ENCODE data around the gene MCU.

The MCU gene

GRCh38 chr10:72809006-72809405 is 117.1 kb downstream of the MCU start:
- no peak for DNase-seq

- DNase-seq, result no peak
Measured at GRCh38 chr10:72810976-72811375, 119.0 kb downstream of the MCU start.

- no peak for DNase-seq
Measured at GRCh38 chr10:72812415-72812752, 120.4 kb downstream of the MCU start.

- no peak for DNase-seq
Measured at GRCh38 chr10:72812753-72813430, 120.9 kb downstream of the MCU start.

- no peak for DNase-seq
Measured at GRCh38 chr10:72814099-72814790, 122.3 kb downstream of the MCU start.

- no peak for DNase-seq
Measured at GRCh38 chr10:72816565-72816964, 124.6 kb downstream of the MCU start.

DNA sequence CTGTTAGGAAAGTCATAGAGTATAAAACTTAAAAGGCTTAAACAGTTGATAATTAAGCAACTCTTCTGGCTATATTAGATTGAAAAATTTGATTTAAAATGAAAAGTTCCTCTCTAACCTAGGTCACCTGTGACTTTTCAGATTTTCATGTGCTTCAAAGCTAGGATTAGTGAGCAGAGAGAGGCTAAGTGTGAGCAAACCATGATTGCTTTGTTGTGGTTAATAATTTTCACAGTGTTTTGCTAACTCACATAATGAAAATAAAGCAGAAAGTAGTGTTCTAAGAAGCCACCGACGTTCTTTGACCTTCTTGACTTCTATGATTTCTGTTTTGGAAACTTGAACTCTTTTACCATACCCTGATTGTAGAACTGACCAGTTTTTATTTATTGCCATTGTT is 126.1 kb downstream of the MCU start:
- DNase-seq, result no peak

GRCh38 chr10:72819053-72819452 is 127.1 kb downstream of the MCU start:
- no peak for DNase-seq

DNA sequence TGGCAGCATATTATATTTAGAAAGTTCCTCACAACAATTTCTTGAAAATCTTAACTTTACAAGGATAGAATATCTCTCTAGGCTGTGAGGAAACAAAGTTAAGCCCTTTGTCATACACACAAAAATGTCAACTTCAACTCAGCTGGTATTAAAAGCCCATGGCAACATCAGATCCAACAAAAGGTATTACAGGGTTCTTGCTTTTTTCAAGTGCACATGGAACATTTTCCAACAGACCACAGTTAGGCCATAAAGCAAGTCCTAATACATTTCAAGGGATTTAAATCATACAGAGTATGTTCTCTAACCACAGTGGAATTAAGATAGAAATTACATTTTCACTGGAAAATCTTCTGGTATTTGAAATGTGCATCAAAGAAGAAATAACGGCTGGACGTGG is 129.7 kb downstream of the MCU start:
- DNase-seq, result no peak

GRCh38 chr10:72822342-72822986 is 130.5 kb downstream of the MCU start:
- no peak for DNase-seq

DNA sequence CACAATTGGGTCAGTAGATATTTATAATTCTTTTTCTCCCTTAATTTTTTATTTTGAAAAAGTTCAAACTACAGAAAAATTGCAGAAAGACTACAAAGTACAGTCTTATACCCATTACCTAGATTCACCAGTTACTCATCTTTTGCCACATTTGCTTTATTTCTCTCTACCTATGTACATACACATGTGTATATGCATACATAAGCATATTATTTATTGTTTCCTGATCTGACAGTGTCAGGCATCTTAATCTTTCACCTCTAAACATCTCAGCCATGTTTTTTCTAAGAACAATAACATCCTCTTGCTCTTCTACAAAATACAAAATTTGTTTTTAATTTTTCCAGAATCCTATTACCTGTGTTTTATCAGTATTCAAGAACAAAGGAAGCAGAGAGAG is 133.2 kb downstream of the MCU start:
- DNase-seq, result no peak

- DNase-seq, result no peak
Measured at GRCh38 chr10:72826346-72826745, 134.4 kb downstream of the MCU start.

DNA sequence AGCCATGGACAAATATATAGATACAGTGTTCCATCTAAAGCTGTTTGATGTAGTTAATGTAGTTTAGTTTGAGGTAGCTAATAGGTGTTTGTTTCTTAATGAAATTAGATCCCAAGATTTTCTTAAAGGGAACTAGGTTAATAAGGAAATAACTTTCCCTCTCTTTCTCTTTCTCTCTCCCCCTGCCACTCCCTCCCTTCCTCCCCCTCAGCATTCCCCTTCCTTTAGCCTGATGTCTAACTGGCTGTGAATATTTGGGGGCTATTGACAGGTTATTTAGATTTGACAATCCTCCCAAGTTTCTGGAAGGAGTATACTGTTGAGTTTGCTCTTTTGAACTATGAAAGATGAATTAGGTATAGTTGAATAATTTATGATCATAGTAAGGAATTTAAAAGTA is 136.4 kb downstream of the MCU start:
- no peak for DNase-seq

GRCh38 chr10:72830625-72831024 is 138.7 kb downstream of the MCU start:
- no peak for DNase-seq

DNA sequence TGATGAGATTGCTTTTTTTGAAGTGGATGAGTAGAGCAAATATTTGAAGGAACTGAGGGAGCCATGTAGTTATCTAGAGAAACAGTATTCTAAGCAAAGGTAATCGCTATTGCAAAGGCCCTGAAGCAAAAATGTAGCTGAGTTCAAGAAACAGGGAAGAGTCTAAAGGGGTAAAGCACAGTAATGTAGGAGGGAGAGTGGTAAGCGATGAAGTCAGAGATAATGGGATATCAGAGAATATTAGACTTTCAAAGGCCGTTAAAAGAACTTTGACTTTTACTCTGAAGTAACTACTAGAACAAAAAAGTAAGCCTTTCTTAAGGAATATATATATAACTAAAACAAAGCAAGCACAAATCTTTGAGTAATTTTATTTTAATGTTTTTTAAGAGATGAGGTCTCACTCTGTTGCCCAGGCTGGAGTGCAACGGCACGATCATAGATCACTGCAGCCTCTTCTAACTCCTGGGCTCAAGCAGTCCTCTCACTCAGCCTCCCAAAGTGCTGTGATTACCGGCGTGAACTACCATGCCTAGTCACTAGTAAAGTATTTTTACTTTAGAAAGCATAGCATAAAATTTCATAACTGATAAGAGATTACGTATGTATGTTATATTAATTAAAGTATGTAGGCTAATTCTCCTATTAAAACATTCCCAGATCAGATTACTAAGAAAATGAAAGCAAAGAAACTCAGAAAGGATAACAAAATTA is 139.9 kb downstream of the MCU start:
- no peak for DNase-seq

DNA sequence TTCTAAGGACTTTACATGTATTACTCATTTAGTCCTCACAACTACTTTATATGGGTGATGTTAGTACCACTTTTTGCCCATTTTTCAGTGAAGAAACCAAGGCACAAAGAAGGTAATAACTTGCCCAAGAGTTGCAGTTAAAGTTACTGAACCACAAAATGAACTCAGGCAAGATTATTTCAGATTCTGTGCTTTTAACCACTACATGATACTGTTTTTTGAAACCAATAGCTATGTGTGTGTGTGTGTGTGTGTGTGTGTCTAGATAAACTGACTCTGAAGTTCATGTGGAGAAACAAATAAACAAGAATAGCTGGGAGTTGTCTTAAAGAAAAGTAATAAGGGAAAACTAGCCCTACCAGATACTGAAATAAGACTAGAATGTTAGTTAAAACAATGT is 140.8 kb downstream of the MCU start:
- no peak for DNase-seq

DNA sequence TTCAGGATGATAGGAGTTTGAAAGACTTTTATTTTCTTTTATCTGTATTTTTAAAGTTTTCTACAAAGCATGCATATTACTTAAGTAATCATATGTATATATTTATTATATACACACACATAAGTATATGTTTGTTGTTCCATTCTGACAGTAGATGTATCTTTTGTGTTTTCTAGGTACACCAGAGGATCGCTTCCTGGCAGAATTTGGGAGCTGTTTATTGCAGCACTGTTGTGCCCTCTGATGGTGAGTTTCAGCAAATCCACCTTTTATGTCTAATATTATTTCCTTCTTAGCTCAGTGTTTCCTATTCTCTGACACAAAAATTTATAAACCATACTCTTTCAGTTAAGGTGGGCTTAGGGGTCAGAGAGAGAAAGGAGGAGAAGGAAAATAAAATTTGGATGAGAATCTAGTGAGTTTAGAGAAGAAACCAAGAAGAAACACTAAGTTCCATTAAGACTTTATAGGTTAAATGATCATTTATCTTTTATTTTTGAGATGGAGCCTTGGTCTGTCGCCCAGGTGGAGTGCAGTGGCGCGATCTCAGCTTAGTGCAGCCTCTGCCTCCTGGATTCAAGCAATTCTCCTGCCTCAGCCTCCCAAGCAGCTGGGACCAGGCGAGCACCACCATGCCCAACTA is 142.4 kb downstream of the MCU start:
- DNase-seq, result peak; percentile 53

DNA sequence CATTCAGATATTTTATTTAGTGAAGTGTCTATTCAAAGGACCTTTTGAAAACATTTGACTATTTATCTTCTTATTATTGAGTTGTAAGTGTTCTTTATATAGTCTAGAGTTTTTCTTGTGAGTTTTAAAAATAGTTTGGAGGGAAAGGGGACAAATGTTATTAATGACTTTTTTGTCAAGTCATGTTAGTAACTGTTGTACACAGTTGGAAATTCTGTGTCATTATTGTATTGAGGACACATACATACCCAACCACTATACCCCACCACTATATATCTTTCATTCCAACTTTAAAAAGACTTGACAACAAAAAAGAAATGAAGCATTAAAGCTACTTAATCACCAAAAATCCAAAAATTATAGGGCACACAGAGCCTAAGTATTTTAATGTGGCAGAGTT is 148.4 kb downstream of the MCU start:
- DNase-seq, result no peak

GRCh38 chr10:72841487-72841886 is 149.5 kb downstream of the MCU start:
- no peak for DNase-seq

DNA sequence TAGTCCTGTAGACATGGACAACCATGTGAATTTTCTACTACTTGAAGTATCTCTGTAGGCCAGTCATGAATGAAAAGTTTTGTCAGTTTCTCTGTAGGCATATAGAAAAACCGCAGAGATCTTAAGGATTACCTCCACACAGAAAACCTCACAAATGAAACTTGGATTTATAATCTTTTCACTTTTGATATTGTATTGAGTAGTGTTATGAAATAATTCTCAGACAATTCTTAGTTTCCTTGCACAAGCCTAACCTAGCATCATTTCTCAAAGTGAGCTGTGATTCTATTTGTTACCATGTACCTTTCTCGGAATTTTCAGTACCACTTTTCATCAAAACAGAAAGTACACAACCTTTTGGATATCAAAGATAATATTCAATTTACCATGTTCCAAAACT is 150.2 kb downstream of the MCU start:
- no peak for DNase-seq

- no peak for DNase-seq
Measured at GRCh38 chr10:72846238-72846637, 154.3 kb downstream of the MCU start.

DNA sequence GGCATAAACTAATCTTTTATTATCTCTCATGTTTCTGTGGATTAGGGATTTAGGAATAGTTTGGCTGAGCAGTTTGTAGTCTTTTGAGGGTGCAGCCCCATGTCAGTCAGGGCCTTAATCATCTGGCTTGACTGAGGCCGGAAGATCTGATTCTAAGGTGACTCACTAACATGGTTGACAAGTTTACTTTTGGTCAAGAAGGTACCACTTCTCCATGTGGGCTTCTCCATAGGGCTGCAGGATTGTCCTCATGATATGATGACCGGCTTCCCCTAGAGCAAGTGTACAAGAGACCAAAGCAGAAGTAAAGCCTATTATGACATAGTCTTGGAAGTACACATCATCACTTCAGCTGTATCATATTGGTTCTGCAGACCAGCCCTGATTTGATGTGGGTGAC is 155.7 kb downstream of the MCU start:
- no peak for DNase-seq

- no peak for DNase-seq
Measured at GRCh38 chr10:72850861-72851260, 158.9 kb downstream of the MCU start.

Data from NCI-H82 (cell line).